Measurements from ENCODE around the gene CDX4. TPM values are rescaled to one million over a fixed set of nuclear protein-coding genes. Genes with fewer than 3 reads are reported as not detected.

The CDX4 gene
- polyA plus RNA-seq, 3 donors: not detected

- H3K79me2 ChIP-seq (ENCODE audit: insufficient read depth, low read length): no peaks in the 10 kb centered on the region
- DNase-seq: no peak
- H3K27ac Mint-ChIP-seq: no peak overlapping the region
- no peak overlapping the region for H3K27ac ChIP-seq (ENCODE audit: low read depth in 1 of 2, low read length in 2 of 2)
- no peak overlapping the region for H3K4me3 ChIP-seq (replicated peaks in 1 of 3; ENCODE audit: low read depth in 2 of 3, low read length in 3 of 3)
- intact Hi-C loops (cut with micrococcal nuclease): no loop called here
- no peaks in the 10 kb centered on the region for H3K36me3 ChIP-seq (replicated peaks in 1 of 2; ENCODE audit: control insufficient read depth in 1 of 2, insufficient read depth in 2 of 2, low read length in 2 of 2)
- H3K27me3 ChIP-seq (ENCODE audit: control insufficient read depth in 2 of 2, insufficient read depth in 2 of 2, low read length in 2 of 2): no peaks in the 10 kb centered on the region
- H3K4me3 Mint-ChIP-seq: no peak overlapping the region
- H3K9ac ChIP-seq (ENCODE audit: insufficient read depth, low read length, poor library complexity, severe bottlenecking): no peak overlapping the region
- peaks cover 0 to 9% of the 10 kb centered on the region in 2 donors for H3K9me3 ChIP-seq (replicated peaks in 1 of 2; ENCODE audit: control insufficient read depth in 1 of 2, insufficient read depth in 1 of 2, low read length in 2 of 2)
- H3K27me3 Mint-ChIP-seq (ENCODE audit: low read depth in 3 of 3): peaks cover 0 to 3% (median 1%) of the 10 kb centered on the region in 3 donors
- no peaks in the 10 kb centered on the region for H3K4me1 Mint-ChIP-seq
- no peak overlapping the region for H3K4me2 ChIP-seq (replicated peaks; ENCODE audit: extremely low read depth, low read length, poor library complexity, severe bottlenecking)
- no peak overlapping the region for H2AFZ ChIP-seq (ENCODE audit: insufficient read depth, low read depth, low read length, poor library complexity, severe bottlenecking)
- H4K20me1 ChIP-seq (ENCODE audit: insufficient read depth, low read length): no peaks in the 10 kb centered on the region
- H3K4me1 ChIP-seq (ENCODE audit: control insufficient read depth in 1 of 2, insufficient read depth in 2 of 2, low read length in 2 of 2): no peaks in the 10 kb centered on the region
- peaks cover 2 to 14% (median 10%) of the 10 kb centered on the region in 7 donors for H3K9me3 Mint-ChIP-seq
- WGBS (ENCODE audit: insufficient coverage): no CpG with 5 or more reads among the region's 4 CpGs
- no peak for TF ChIP-seq CTCF (IDR thresholded peaks at IDR 0.05)
- no peaks in the 10 kb centered on the region for H3K36me3 Mint-ChIP-seq
Observed at GRCh38 chrX:73478961-73479360, 32.1 kb downstream of the CDX4 start.

GRCh38 chrX:73481521-73481920 lies 34.7 kb downstream of the CDX4 start:
- Mint-ChIP-seq H3K27me3 (ENCODE audit: low read depth in 3 of 3) (peaks cover 0 to 1% (median 0%) of the 10 kb centered on the region in 3 donors), H3K4me1 (no peaks in the 10 kb centered on the region), H3K4me3 (no peak overlapping the region), H3K9me3 (peaks cover 2 to 14% (median 9%) of the 10 kb centered on the region in 7 donors), H3K36me3 (no peaks in the 10 kb centered on the region), H3K27ac (no peak overlapping the region)
- no peak for DNase-seq
- no peak overlapping the region for H3K4me3 ChIP-seq (replicated peaks in 1 of 3; ENCODE audit: low read depth in 2 of 3, low read length in 3 of 3)
- H3K9ac ChIP-seq (ENCODE audit: insufficient read depth, low read length, poor library complexity, severe bottlenecking): no peak overlapping the region
- H3K9me3 ChIP-seq (replicated peaks in 1 of 2; ENCODE audit: control insufficient read depth in 1 of 2, insufficient read depth in 1 of 2, low read length in 2 of 2): peaks cover 0 to 9% of the 10 kb centered on the region in 2 donors
- no peaks in the 10 kb centered on the region for H4K20me1 ChIP-seq (ENCODE audit: insufficient read depth, low read length)
- no peaks in the 10 kb centered on the region for H3K27me3 ChIP-seq (ENCODE audit: control insufficient read depth in 2 of 2, insufficient read depth in 2 of 2, low read length in 2 of 2)
- H3K79me2 ChIP-seq (ENCODE audit: insufficient read depth, low read length): no peaks in the 10 kb centered on the region
- no peak overlapping the region for H3K27ac ChIP-seq (ENCODE audit: low read depth in 1 of 2, low read length in 2 of 2)
- intact Hi-C loops (cut with micrococcal nuclease): no loop called here
- no peaks in the 10 kb centered on the region for H3K36me3 ChIP-seq (replicated peaks in 1 of 2; ENCODE audit: control insufficient read depth in 1 of 2, insufficient read depth in 2 of 2, low read length in 2 of 2)
- no peak for TF ChIP-seq CTCF (IDR thresholded peaks at IDR 0.05)
- no peak overlapping the region for H3K4me2 ChIP-seq (replicated peaks; ENCODE audit: extremely low read depth, low read length, poor library complexity, severe bottlenecking)
- H3K4me1 ChIP-seq (ENCODE audit: control insufficient read depth in 1 of 2, insufficient read depth in 2 of 2, low read length in 2 of 2): no peaks in the 10 kb centered on the region
- no peak overlapping the region for H2AFZ ChIP-seq (ENCODE audit: insufficient read depth, low read depth, low read length, poor library complexity, severe bottlenecking)
- WGBS (ENCODE audit: insufficient coverage): no CpG with 5 or more reads among the region's 2 CpGs
